SK-N-SH treated with all-trans-retinoic acid at 6 μM for 48 hours (cell line): ENCODE measurements around the gene CAMSAP3.

Experiments
- ATAC-seq: fragments of 200-7000 bp; cut with Tn5 transposase; 3 replicates; pipeline ENCODE4 v1.9.1; 2020; ENCODE audit warnings: mild to moderate bottlenecking, moderate library complexity
- ARNTL ChIP-seq: fragments of 450-650 bp; formaldehyde crosslinking; IDR thresholded peaks from 2 replicates; pipeline ENCODE4 v1.5.0; 2020; ENCODE audit warnings: low read depth, mild to moderate bottlenecking, moderate library complexity, borderline replicate concordance
- BACH2 ChIP-seq: fragments of 250-450 bp; sonication (Bioruptor Pico); IDR thresholded peaks from 2 replicates; pipeline ENCODE4 v1.9.0; 2021; ENCODE audit warnings: mild to moderate bottlenecking, borderline replicate concordance
- CSDC2 ChIP-seq: fragments of 250-450 bp; sonication (Bioruptor Pico); IDR thresholded peaks from 2 replicates; pipeline ENCODE4 v1.5.0; 2020; ENCODE audit warnings: mild to moderate bottlenecking, moderate library complexity
- ESRRG ChIP-seq: fragments of 250-450 bp; sonication (Bioruptor Pico); IDR thresholded peaks from 2 replicates; pipeline ENCODE4 v1.6.1; 2021; ENCODE audit warnings: mild to moderate bottlenecking
- GLIS3 ChIP-seq: fragments of 250-450 bp; sonication (Bioruptor Pico); IDR thresholded peaks from 2 replicates; pipeline ENCODE4 v1.5.0; 2020; ENCODE audit warnings: mild to moderate bottlenecking, moderate library complexity
- ISL1 ChIP-seq: fragments of 250-450 bp; sonication (Bioruptor Pico); IDR thresholded peaks from 2 replicates; pipeline ENCODE4 v2.1.2; 2022; ENCODE audit warnings: mild to moderate bottlenecking, moderate library complexity
- OSR1 ChIP-seq: fragments of 250-450 bp; sonication (Bioruptor Pico); IDR thresholded peaks from 2 replicates; pipeline ENCODE4 v1.8.0; 2022; ENCODE audit warnings: moderate library complexity, mild to moderate bottlenecking, inconsistent platforms
- PPARA ChIP-seq: fragments of 250-450 bp; sonication (Bioruptor Pico); IDR thresholded peaks from 2 replicates; pipeline ENCODE4 v1.5.0; 2020; ENCODE audit warnings: mild to moderate bottlenecking, borderline replicate concordance
- RARB ChIP-seq: fragments of 250-450 bp; sonication (Bioruptor Pico); IDR thresholded peaks from 2 replicates; pipeline ENCODE4 v1.8.0; 2021; ENCODE audit warnings: mild to moderate bottlenecking, moderate library complexity
- TCF4 ChIP-seq: fragments of 250-450 bp; sonication (Bioruptor Pico); IDR thresholded peaks from 2 replicates; pipeline ENCODE4 v1.8.0; 2021; ENCODE audit warnings: mild to moderate bottlenecking, moderate library complexity, borderline replicate concordance
- TOX ChIP-seq: fragments of 250-450 bp; sonication (Bioruptor Pico); IDR thresholded peaks from 2 replicates; pipeline ENCODE4 v1.8.0; 2021; ENCODE audit warnings: mild to moderate bottlenecking, moderate library complexity, borderline replicate concordance
- ZC3H10 ChIP-seq: fragments of 250-450 bp; sonication (Bioruptor Pico); IDR thresholded peaks from 2 replicates; pipeline ENCODE4 v1.5.1; 2021; ENCODE audit warnings: mild to moderate bottlenecking, moderate library complexity
- ZFP3 ChIP-seq: fragments of 250-450 bp; sonication (Bioruptor Pico); IDR thresholded peaks from 2 replicates; pipeline ENCODE4 v1.5.0; 2020; ENCODE audit warnings: mild to moderate bottlenecking, moderate library complexity
- ZFP30 ChIP-seq: fragments of 450-650 bp; formaldehyde crosslinking; IDR thresholded peaks from 2 replicates; pipeline ENCODE4 v1.5.0; 2022; ENCODE audit warnings: mild to moderate bottlenecking, moderate library complexity
- ZNF565 ChIP-seq: fragments of 450-650 bp; formaldehyde crosslinking; conservative IDR thresholded peaks from 2 replicates; pipeline ENCODE4 v1.5.0; 2020; ENCODE audit warnings: low read depth, mild to moderate bottlenecking, moderate library complexity
- ZNF70 ChIP-seq: fragments of 450-650 bp; formaldehyde crosslinking; IDR thresholded peaks from 2 replicates; pipeline ENCODE4 v1.5.0; 2020; ENCODE audit warnings: mild to moderate bottlenecking, moderate library complexity
- ZNF8 ChIP-seq: fragments of 450-650 bp; formaldehyde crosslinking; IDR thresholded peaks from 2 replicates; pipeline ENCODE4 v1.5.0; 2020; ENCODE audit warnings: mild to moderate bottlenecking, moderate library complexity
- TF ChIP-seq, protein P1 (sequence below): fragments of 250-450 bp; sonication (Bioruptor Pico); IDR thresholded peaks from 2 replicates; pipeline ENCODE4 v1.8.0; 2021; ENCODE audit warnings: low read depth, mild to moderate bottlenecking, moderate library complexity, borderline replicate concordance
- TF ChIP-seq, protein P2 (sequence below): fragments of 250-450 bp; sonication (Bioruptor Pico); IDR thresholded peaks from 2 replicates; pipeline ENCODE4 v1.5.1; 2020; ENCODE audit warnings: low read depth, mild to moderate bottlenecking, moderate library complexity
- TF ChIP-seq, protein P3 (sequence below): fragments of 250-450 bp; sonication (Bioruptor Pico); IDR thresholded peaks from 2 replicates; pipeline ENCODE4 v1.8.0; 2020; ENCODE audit warnings: mild to moderate bottlenecking, moderate library complexity, borderline replicate concordance
- TF ChIP-seq, protein P4 (sequence below): fragments of 250-450 bp; sonication (Bioruptor Pico); IDR thresholded peaks from 2 replicates; pipeline ENCODE4 v1.5.1; 2021; ENCODE audit warnings: mild to moderate bottlenecking, moderate library complexity
- TF ChIP-seq, protein P5 (sequence below): fragments of 250-450 bp; sonication (Bioruptor Pico); IDR thresholded peaks from 2 replicates; pipeline ENCODE4 v1.5.0; 2020; ENCODE audit warnings: mild to moderate bottlenecking, moderate library complexity

The CAMSAP3 gene

GRCh38 chr19:7560255-7560654, 35.4 kb upstream of the CAMSAP3 start:
- no peak for ATAC-seq
- TF ChIP-seq TOX (CRISPR knock-in tag) (no peak), BACH2 (no peak), CSDC2 (CRISPR knock-in tag) (no peak), ESRRG (CRISPR knock-in tag) (no peak), ISL1 (CRISPR knock-in tag) (no peak), ZNF70 (CRISPR knock-in tag) (no peak), ZFP30 (CRISPR knock-in tag) (no peak), RARB (CRISPR knock-in tag) (no peak), ZFP3 (CRISPR knock-in tag) (no peak), OSR1 (CRISPR knock-in tag) (no peak), ARNTL (CRISPR knock-in tag) (no peak), ZC3H10 (CRISPR knock-in tag) (no peak)
- TF ChIP-seq, protein P1, sequence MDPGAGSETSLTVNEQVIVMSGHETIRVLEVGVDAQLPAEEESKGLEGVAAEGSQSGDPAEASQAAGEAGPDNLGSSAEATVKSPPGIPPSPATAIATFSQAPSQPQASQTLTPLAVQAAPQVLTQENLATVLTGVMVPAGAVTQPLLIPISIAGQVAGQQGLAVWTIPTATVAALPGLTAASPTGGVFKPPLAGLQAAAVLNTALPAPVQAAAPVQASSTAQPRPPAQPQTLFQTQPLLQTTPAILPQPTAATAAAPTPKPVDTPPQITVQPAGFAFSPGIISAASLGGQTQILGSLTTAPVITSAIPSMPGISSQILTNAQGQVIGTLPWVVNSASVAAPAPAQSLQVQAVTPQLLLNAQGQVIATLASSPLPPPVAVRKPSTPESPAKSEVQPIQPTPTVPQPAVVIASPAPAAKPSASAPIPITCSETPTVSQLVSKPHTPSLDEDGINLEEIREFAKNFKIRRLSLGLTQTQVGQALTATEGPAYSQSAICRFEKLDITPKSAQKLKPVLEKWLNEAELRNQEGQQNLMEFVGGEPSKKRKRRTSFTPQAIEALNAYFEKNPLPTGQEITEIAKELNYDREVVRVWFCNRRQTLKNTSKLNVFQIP (CRISPR knock-in tag): no peak
- TF ChIP-seq, protein P2, sequence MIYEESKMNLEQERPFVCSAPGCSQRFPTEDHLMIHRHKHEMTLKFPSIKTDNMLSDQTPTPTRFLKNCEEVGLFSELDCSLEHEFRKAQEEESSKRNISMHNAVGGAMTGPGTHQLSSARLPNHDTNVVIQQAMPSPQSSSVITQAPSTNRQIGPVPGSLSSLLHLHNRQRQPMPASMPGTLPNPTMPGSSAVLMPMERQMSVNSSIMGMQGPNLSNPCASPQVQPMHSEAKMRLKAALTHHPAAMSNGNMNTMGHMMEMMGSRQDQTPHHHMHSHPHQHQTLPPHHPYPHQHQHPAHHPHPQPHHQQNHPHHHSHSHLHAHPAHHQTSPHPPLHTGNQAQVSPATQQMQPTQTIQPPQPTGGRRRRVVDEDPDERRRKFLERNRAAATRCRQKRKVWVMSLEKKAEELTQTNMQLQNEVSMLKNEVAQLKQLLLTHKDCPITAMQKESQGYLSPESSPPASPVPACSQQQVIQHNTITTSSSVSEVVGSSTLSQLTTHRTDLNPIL (CRISPR knock-in tag): no peak
- TF ChIP-seq, protein P3, sequence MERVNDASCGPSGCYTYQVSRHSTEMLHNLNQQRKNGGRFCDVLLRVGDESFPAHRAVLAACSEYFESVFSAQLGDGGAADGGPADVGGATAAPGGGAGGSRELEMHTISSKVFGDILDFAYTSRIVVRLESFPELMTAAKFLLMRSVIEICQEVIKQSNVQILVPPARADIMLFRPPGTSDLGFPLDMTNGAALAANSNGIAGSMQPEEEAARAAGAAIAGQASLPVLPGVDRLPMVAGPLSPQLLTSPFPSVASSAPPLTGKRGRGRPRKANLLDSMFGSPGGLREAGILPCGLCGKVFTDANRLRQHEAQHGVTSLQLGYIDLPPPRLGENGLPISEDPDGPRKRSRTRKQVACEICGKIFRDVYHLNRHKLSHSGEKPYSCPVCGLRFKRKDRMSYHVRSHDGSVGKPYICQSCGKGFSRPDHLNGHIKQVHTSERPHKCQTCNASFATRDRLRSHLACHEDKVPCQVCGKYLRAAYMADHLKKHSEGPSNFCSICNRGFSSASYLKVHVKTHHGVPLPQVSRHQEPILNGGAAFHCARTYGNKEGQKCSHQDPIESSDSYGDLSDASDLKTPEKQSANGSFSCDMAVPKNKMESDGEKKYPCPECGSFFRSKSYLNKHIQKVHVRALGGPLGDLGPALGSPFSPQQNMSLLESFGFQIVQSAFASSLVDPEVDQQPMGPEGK (CRISPR knock-in tag): no peak
- TF ChIP-seq, protein P4, sequence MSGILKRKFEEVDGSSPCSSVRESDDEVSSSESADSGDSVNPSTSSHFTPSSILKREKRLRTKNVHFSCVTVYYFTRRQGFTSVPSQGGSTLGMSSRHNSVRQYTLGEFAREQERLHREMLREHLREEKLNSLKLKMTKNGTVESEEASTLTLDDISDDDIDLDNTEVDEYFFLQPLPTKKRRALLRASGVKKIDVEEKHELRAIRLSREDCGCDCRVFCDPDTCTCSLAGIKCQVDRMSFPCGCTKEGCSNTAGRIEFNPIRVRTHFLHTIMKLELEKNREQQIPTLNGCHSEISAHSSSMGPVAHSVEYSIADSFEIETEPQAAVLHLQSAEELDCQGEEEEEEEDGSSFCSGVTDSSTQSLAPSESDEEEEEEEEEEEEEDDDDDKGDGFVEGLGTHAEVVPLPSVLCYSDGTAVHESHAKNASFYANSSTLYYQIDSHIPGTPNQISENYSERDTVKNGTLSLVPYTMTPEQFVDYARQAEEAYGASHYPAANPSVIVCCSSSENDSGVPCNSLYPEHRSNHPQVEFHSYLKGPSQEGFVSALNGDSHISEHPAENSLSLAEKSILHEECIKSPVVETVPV: no peak
- TF ChIP-seq, protein P5, sequence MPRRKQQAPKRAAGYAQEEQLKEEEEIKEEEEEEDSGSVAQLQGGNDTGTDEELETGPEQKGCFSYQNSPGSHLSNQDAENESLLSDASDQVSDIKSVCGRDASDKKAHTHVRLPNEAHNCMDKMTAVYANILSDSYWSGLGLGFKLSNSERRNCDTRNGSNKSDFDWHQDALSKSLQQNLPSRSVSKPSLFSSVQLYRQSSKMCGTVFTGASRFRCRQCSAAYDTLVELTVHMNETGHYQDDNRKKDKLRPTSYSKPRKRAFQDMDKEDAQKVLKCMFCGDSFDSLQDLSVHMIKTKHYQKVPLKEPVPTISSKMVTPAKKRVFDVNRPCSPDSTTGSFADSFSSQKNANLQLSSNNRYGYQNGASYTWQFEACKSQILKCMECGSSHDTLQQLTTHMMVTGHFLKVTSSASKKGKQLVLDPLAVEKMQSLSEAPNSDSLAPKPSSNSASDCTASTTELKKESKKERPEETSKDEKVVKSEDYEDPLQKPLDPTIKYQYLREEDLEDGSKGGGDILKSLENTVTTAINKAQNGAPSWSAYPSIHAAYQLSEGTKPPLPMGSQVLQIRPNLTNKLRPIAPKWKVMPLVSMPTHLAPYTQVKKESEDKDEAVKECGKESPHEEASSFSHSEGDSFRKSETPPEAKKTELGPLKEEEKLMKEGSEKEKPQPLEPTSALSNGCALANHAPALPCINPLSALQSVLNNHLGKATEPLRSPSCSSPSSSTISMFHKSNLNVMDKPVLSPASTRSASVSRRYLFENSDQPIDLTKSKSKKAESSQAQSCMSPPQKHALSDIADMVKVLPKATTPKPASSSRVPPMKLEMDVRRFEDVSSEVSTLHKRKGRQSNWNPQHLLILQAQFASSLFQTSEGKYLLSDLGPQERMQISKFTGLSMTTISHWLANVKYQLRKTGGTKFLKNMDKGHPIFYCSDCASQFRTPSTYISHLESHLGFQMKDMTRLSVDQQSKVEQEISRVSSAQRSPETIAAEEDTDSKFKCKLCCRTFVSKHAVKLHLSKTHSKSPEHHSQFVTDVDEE (CRISPR knock-in tag): no peak

DNA sequence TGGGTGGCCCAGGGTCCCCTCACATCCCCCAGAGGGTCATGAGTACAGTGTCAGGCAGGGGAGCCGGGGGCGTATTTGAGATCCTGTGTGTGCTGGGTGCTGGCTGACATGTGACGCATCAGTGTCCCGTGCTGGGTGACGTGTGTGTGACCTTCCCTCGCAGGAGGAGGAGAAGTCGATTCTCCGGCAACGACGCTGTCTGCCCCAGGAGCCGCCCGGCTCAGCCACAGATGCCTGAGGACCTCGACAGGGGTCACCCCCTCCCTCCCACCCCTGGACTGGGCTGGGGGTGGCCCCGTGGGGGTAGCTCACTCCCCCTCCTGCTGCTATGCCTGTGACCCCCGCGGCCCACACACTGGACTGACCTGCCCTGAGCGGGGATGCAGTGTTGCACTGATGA, 34.3 kb upstream of the CAMSAP3 start:
- ATAC-seq: no peak
- TF ChIP-seq PPARA (CRISPR knock-in tag): no peak
- TF ChIP-seq ZNF8 (CRISPR knock-in tag): no peak
- no peak for TF ChIP-seq ZNF565 (CRISPR knock-in tag)
- TF ChIP-seq ZFP3 (CRISPR knock-in tag): no peak
- no peak for TF ChIP-seq BACH2
- TF ChIP-seq CSDC2 (CRISPR knock-in tag): no peak
- TF ChIP-seq ESRRG (CRISPR knock-in tag): no peak
- TF ChIP-seq ZC3H10 (CRISPR knock-in tag): no peak
- TF ChIP-seq TCF4: no peak
- TF ChIP-seq, protein P1 (CRISPR knock-in tag): no peak
- no peak for TF ChIP-seq RARB (CRISPR knock-in tag)
- no peak for TF ChIP-seq GLIS3 (CRISPR knock-in tag)
- no peak for TF ChIP-seq ARNTL (CRISPR knock-in tag)
- TF ChIP-seq ZFP30 (CRISPR knock-in tag): no peak
- no peak for TF ChIP-seq TOX (CRISPR knock-in tag)
- TF ChIP-seq, protein P5 (CRISPR knock-in tag): no peak
- TF ChIP-seq, all 23 proteins: peak for 0
